22Rv1 (cell line): ENCODE data around the gene NME7.
A peak's percentile ranks its signal among the peaks of the same experiment; 100 is the strongest.

Experiments
- H3K27ac ChIP-seq: fragments of 450-650 bp; 2 replicates; pipeline ENCODE4 v1.5.1; 2017
- CTCF ChIP-seq: fragments of 450-650 bp; IDR thresholded peaks from 2 replicates; pipeline ENCODE4 v1.5.1; 2017; ENCODE audit warnings: mild to moderate bottlenecking
- ZFX ChIP-seq: fragments of 450-650 bp; IDR thresholded peaks from 2 replicates; pipeline ENCODE4 v1.6.1; 2017; ENCODE audit warnings: antibody characterized with exemption, borderline replicate concordance

NME7 gene

GRCh38 chr1:169117014-169117413 lies 250.6 kb downstream of the NME7 start:
- TF ChIP-seq CTCF (no peak), ZFX (no peak)
- H3K27ac ChIP-seq: no peak overlapping the region

GRCh38 chr1:169115891-169116585 lies 251.6 kb downstream of the NME7 start:
- TF ChIP-seq CTCF (no peak), ZFX (no peak)
- no peak overlapping the region for H3K27ac ChIP-seq

GRCh38 chr1:169113613-169114119 lies 253.9 kb downstream of the NME7 start:
- no peak for TF ChIP-seq CTCF
- TF ChIP-seq ZFX: no peak
- no peak overlapping the region for H3K27ac ChIP-seq

GRCh38 chr1:169112241-169112640 lies 255.4 kb downstream of the NME7 start:
- no peak overlapping the region for H3K27ac ChIP-seq
- TF ChIP-seq ZFX (no peak), CTCF (no peak)

- H3K27ac ChIP-seq: no peak overlapping the region
- TF ChIP-seq CTCF (no peak), ZFX (no peak)
These were observed 256.1 kb downstream of the NME7 start for GRCh38 chr1:169111472-169111871.

- no peak overlapping the region for H3K27ac ChIP-seq
- TF ChIP-seq CTCF (no peak), ZFX (no peak)
These were observed 256.7 kb downstream of the NME7 start for GRCh38 chr1:169110689-169111447.

GRCh38 chr1:169110236-169110635 lies 257.4 kb downstream of the NME7 start:
- peak overlapping the region; percentile 76 for H3K27ac ChIP-seq
- TF ChIP-seq CTCF: no peak
